AML-193 (cell line): Measurements from ENCODE around the gene NUP35.
A peak's percentile ranks its signal among the peaks of the same experiment; 100 is the strongest.

Source experiments
- DNase-seq, 2 experiments: peaks; one replicate each; lab custom pipeline; 2025; lab: John Stamatoyannopoulos, UW

NUP35 gene

GRCh38 chr2:183124222-183124956 is at the start of gene NUP35:
TSS of gene NUP35 (plus strand) at chr2:183124443. CDS start at chr2:183124458, 15 bp downstream.
- peak; percentile 68 to 72 for DNase-seq

- no peak for DNase-seq
Observed at GRCh38 chr2:183078163-183078463, 46.1 kb upstream of the NUP35 start.

GRCh38 chr2:183078464-183079138 is 45.6 kb upstream of the NUP35 start, which contains the start of gene DUSP19:
TSS of gene DUSP19 (plus strand) at chr2:183078747. CDS start at chr2:183078934, 187 bp downstream.
- DNase-seq: peak; percentile 65 to 71

- DNase-seq: peak; percentile 37 to 48
Observed at GRCh38 chr2:183079139-183079775, 45.0 kb upstream of the NUP35 start.

- no peak for DNase-seq
Observed at GRCh38 chr2:183081911-183082310, 42.3 kb upstream of the NUP35 start.

GRCh38 chr2:183088061-183088460 is 36.2 kb upstream of the NUP35 start:
- DNase-seq: no peak

- no peak for DNase-seq
Observed at GRCh38 chr2:183089192-183089851, 34.9 kb upstream of the NUP35 start.

GRCh38 chr2:183091318-183091953 is 32.8 kb upstream of the NUP35 start:
- no peak for DNase-seq

GRCh38 chr2:183091954-183092345 is 32.3 kb upstream of the NUP35 start:
- no peak for DNase-seq

GRCh38 chr2:183093857-183094657 is 30.2 kb upstream of the NUP35 start:
- no peak for DNase-seq

GRCh38 chr2:183105402-183106134 is 18.7 kb upstream of the NUP35 start:
- no peak for DNase-seq

GRCh38 chr2:183112577-183112976 is 11.7 kb upstream of the NUP35 start:
- DNase-seq: no peak

- no peak for DNase-seq
Observed at GRCh38 chr2:183113630-183114029, 10.6 kb upstream of the NUP35 start.

- DNase-seq: no peak
Observed at GRCh38 chr2:183117226-183117625, 7.0 kb upstream of the NUP35 start.

- DNase-seq: no peak
Observed at GRCh38 chr2:183123117-183123958, 905 bp upstream of the NUP35 start.

GRCh38 chr2:183123959-183124221 is 353 bp upstream of the NUP35 start:
- no peak for DNase-seq

- no peak for DNase-seq
Observed at GRCh38 chr2:183124957-183125255, 663 bp downstream of the NUP35 start.

GRCh38 chr2:183125659-183126341 is 1.6 kb downstream of the NUP35 start:
- peak in 1 of 2 experiments; percentile 20 for DNase-seq

GRCh38 chr2:183126635-183127034 is 2.4 kb downstream of the NUP35 start:
- no peak for DNase-seq
